Parathyroid adenoma (tissue), 2 donors: ENCODE measurements around the gene SULT1A2.
"Not testable (repeated sequence)": the region's sequence is repeated elsewhere in the genome, so short reads cannot be mapped to it uniquely, and the experiment has no call there.

Experiments
- H2AFZ ChIP-seq: fragments of 300-600 bp; sonication (generic); one replicate; pipeline ENCODE4 v1.7.0; 2017; ENCODE audit warnings: antibody characterized with exemption, mild to moderate bottlenecking
- H3K27ac ChIP-seq: fragments of 300-600 bp; sonication (generic); one replicate; pipeline ENCODE4 v1.7.0; 2017
- H3K27me3 ChIP-seq: fragments of 300-600 bp; sonication (generic); one replicate; pipeline ENCODE4 v1.7.0; 2017; ENCODE audit warnings: low read length; ENCODE audit not compliant: control insufficient read depth, insufficient read depth
- H3K36me3 ChIP-seq: fragments of 300-600 bp; sonication (generic); one replicate; pipeline ENCODE4 v1.7.0; 2017; ENCODE audit warnings: low read length; ENCODE audit not compliant: control insufficient read depth, insufficient read depth
- H3K4me1 ChIP-seq: fragments of 300-600 bp; sonication (generic); one replicate; pipeline ENCODE4 v1.7.0; 2017; ENCODE audit warnings: control low read depth
- H3K4me2 ChIP-seq: fragments of 300-600 bp; sonication (generic); one replicate; pipeline ENCODE4 v1.7.0; 2017; ENCODE audit warnings: low read length
- H3K4me3 ChIP-seq: fragments of 300-600 bp; sonication (generic); one replicate; pipeline ENCODE4 v1.7.0; 2017; ENCODE audit warnings: low read depth, low read length
- H3K79me2 ChIP-seq: fragments of 300-600 bp; sonication (generic); one replicate; pipeline ENCODE4 v1.7.0; 2017; ENCODE audit warnings: control low read depth
- H3K9ac ChIP-seq: fragments of 300-600 bp; sonication (generic); one replicate; pipeline ENCODE4 v1.7.0; 2017; ENCODE audit warnings: mild to moderate bottlenecking
- H3K9me3 ChIP-seq: fragments of 300-600 bp; sonication (generic); one replicate; pipeline ENCODE4 v1.7.0; 2017; ENCODE audit warnings: low read length; ENCODE audit not compliant: control insufficient read depth
- TF ChIP-seq, protein P1 (sequence below): fragments of 300-600 bp; sonication (generic); IDR thresholded peaks from one replicate; pipeline ENCODE4 v1.7.0; 2017; ENCODE audit warnings: antibody characterized with exemption, mild to moderate bottlenecking
- donor health status: primary hyperparathyroidism.

Gene SULT1A2

DNA sequence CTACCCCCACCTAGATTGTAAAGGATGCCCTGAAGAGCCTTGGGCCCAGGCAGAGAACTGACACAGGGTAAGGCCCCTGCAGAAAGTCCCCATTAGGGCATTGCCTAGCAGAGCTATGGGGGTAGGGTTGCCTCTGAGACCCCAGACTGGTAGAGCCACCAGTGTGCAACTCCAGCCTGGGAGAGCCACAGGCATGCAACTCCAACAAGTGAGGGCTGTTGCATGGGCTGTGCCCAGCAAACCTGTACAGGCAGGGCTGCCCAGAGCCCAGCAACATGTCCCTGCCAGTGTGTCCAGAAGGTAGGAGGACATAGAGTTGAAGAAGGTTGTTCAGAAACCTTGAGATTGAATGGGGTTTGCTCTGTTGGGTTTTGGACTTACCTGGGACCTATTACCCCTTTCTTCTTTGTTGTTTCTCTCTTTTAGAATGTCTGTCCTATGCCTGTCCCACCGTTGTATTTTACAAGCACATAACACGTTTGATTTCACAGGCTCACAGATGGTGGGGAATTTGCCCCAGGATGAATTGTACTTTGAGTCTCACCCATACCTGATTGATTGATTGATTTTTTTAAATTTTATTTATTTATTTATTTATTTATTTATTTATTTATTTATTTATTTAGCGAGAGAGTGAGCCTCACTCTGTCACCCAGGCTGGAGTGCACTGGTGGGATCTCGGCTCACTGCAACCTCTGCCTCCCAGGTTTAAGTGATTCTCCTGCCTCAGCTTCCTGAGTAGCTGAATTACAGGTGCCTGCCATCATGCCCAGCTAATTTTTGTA lies 26.7 kb downstream of the SULT1A2 start:
- H3K4me1 ChIP-seq, result peaks cover 22% of the 10 kb centered on the region
- H3K4me3 ChIP-seq, result no peak overlapping the region
- H3K36me3 ChIP-seq, result no peaks in the 10 kb centered on the region
- H3K9ac ChIP-seq, result no peak overlapping the region
- H3K27ac ChIP-seq, result no peak overlapping the region
- peaks cover 50% of the 10 kb centered on the region for H3K79me2 ChIP-seq
- no peak overlapping the region for H2AFZ ChIP-seq
- TF ChIP-seq, protein P1, sequence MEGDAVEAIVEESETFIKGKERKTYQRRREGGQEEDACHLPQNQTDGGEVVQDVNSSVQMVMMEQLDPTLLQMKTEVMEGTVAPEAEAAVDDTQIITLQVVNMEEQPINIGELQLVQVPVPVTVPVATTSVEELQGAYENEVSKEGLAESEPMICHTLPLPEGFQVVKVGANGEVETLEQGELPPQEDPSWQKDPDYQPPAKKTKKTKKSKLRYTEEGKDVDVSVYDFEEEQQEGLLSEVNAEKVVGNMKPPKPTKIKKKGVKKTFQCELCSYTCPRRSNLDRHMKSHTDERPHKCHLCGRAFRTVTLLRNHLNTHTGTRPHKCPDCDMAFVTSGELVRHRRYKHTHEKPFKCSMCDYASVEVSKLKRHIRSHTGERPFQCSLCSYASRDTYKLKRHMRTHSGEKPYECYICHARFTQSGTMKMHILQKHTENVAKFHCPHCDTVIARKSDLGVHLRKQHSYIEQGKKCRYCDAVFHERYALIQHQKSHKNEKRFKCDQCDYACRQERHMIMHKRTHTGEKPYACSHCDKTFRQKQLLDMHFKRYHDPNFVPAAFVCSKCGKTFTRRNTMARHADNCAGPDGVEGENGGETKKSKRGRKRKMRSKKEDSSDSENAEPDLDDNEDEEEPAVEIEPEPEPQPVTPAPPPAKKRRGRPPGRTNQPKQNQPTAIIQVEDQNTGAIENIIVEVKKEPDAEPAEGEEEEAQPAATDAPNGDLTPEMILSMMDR, result no peak
- H3K4me2 ChIP-seq, result no peak overlapping the region
- H3K9me3 ChIP-seq, result no peaks in the 10 kb centered on the region
- H3K27me3 ChIP-seq, result no peaks in the 10 kb centered on the region

DNA sequence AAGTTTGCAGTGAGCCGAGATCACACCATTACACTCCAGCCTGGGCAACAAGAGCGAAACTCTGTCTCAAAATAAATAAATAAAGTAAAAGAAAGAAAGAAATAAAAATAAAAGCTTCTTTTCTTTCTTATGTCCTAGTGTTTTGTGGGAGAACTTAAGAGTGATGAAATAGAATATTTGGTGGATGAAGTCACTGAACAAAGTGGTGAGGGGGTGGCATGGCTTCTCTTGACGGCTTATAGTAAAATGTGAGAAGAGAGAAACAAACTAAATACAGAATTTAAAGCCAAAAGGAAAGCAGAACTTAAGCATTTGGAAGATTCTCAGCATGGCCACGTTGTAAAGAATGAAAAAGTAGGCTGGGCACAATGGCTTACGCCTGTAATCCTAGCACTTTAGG lies 27.8 kb downstream of the SULT1A2 start:
- no peak overlapping the region for H3K4me2 ChIP-seq

DNA sequence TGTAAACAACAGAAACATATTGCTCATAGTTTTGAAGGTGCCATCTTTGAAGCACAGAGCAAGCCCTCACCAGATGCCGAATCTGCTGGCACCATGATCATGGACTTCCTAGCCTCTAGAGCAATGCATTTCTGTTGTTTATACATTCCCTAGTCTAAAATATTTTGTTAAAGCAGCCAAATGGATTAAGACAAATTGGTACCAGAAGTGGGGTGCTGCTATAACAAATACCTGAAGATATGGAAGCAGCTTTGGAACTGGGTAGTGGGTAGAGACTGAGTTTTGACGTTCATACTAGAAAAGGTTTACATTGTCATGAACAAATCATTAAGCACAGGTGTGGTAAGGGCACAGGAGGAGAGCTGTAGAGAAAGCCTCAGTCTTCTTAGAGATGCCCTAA lies 29.6 kb downstream of the SULT1A2 start:
- Histone ChIP-seq H3K4me2 (no peak overlapping the region), H3K36me3 (no peaks in the 10 kb centered on the region), H3K9me3 (no peaks in the 10 kb centered on the region), H3K27ac (no peak overlapping the region), H3K4me1 (peaks cover 4% of the 10 kb centered on the region), H3K9ac (no peak overlapping the region), H2AFZ (no peak overlapping the region), H3K4me3 (no peak overlapping the region), H3K27me3 (no peaks in the 10 kb centered on the region), H3K79me2 (peaks cover 58% of the 10 kb centered on the region)
- TF ChIP-seq, protein P1, result no peak

More for the DNA sequence above, 27.8 kb downstream of the SULT1A2 start:
- H3K9me3 ChIP-seq, result no peaks in the 10 kb centered on the region
- no peak overlapping the region for H3K27ac ChIP-seq
- H3K9ac ChIP-seq, result no peak overlapping the region
- H3K79me2 ChIP-seq, result peaks cover 52% of the 10 kb centered on the region
- no peaks in the 10 kb centered on the region for H3K36me3 ChIP-seq
- H3K4me1 ChIP-seq, result peaks cover 11% of the 10 kb centered on the region
- TF ChIP-seq, protein P1, result no peak
- H3K27me3 ChIP-seq, result no peaks in the 10 kb centered on the region
- H2AFZ ChIP-seq, result no peak overlapping the region
- no peak overlapping the region for H3K4me3 ChIP-seq

DNA sequence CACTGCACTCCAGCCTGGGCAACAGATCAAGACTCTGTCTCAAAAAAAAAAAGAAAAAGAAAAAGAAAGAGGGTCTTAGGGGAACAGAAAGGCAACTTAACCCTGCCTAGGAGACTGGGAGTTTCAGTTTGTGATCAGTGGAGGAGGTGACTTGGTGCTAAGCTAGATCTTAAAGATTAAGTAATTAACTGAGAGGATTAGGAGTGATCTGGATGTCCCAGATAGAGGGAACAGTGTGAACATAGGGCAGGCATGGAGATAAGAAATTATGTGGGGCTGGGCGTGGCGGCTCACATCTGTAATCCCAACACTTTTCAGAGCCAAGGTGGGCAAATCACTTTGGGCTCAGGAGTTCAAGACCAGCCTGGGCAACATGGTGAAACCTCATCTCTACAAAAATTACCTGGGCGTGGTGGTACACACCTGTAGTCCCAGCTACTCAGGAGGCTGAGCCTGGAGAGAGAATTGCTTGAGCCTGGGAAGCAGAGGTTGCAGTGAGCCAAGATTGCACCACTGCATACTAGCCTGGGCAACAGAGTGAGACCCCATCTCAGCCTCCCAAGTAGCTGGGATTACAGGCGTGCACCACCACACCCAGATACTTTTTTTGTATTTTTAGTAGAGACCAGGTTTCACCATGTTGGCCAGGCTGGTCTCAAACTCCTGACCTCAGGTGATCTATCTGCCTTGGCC lies 30.5 kb downstream of the SULT1A2 start:
- H3K4me2 ChIP-seq, H3K4me3 ChIP-seq, H3K36me3 ChIP-seq, H3K9ac ChIP-seq, H3K27ac ChIP-seq, H3K27me3 ChIP-seq, H2AFZ ChIP-seq, H3K9me3 ChIP-seq: not testable (repeated sequence)
- H3K79me2 ChIP-seq, result peaks cover 58% of the 10 kb centered on the region
- H3K4me1 ChIP-seq, result peaks cover 13% of the 10 kb centered on the region

DNA sequence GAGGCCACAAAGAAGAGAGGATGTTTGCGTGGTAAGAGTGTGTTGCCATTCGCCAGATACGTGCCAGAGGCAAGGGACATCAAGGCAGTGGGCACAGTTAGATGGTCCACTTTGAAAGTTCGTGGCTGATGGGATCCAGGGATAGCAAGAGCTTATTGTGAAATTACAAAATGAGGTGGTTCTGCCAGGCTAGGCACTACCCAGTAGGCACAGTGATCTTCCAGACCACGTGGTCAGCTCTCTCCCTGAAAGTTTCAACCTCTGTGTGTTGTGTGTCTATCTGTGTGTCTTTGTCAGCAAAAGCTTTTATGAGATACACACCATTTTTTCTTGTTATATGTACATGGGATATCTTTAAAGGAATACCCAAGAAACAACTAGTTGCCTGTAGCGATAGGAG lies 33.6 kb downstream of the SULT1A2 start:
- H3K9me3 ChIP-seq, result no peaks in the 10 kb centered on the region
- TF ChIP-seq, protein P1, result no peak
- H3K27ac ChIP-seq, result no peak overlapping the region
- no peak overlapping the region for H2AFZ ChIP-seq
- H3K9ac ChIP-seq, result no peak overlapping the region
- H3K4me3 ChIP-seq, result no peak overlapping the region
- H3K36me3 ChIP-seq, result no peaks in the 10 kb centered on the region
- H3K79me2 ChIP-seq, result peaks cover 44% of the 10 kb centered on the region
- H3K4me2 ChIP-seq, result no peak overlapping the region
- H3K4me1 ChIP-seq, result peaks cover 15% of the 10 kb centered on the region
- no peaks in the 10 kb centered on the region for H3K27me3 ChIP-seq
